ENCODE measurements around the gene POM121C. TPM values are rescaled to one million over a fixed set of nuclear protein-coding genes. Genes with fewer than 3 reads are reported as not detected.
"Not testable (repeated sequence)": the region's sequence is repeated elsewhere in the genome, so short reads cannot be mapped to it uniquely, and the experiment has no call there.

Gene POM121C
- total and polyA plus RNA-seq, 2 donors (not counting 1 experiment from before 2014, with no cell fraction given), result 27.0 to 78.3 TPM

DNA sequence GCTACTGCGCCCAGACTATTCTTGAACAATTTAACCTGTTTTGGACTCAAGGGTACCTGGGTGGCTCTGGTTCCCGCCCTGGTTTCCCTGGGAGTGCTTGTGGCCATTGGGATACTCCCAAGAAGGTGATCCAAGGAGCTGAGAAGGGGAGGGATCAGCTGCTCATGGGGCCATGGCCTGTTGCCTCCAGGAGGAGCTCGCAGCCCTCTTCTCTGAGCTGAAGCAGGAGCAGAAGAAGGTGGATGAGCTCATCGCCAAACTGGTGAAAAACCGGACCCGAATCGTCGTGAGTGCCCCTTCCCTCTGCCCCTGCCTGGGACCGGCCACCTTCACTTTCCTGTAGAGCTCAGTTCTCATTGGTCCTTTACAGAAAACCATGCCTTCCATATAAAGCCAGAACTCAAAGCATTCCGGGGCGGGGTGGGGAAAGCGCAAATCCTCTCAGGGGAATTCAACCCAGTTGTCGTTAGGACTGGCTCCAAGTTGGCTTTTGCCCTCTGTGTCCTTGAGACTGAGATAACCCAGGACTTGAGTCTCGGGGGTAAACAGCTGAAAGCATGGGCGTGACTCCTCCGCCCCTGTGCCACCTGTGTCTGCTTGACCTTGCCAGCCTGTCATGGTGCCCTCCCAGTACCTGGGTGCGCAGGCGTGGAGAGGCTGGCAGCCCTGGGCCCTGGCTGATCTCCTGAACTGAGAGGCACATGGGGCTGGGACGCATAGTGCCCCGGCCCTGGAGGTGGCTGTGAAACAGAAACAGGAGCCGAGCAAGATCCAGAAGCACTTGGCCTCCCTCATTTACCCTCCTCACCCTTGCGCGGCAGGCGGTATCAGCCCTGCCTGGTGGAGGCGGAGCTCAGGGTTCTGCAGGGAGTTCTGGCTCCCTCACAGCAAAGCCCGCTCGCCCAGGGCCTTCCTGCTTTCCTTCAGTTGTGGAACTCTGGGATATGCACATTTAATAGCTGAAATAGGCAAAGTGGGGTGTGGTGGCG lies 82.3 kb downstream of the POM121C start:
- CTCF ChIA-PET; H3K9ac ChIP-seq (ENCODE audit: low read length); H3K9me3 ChIP-seq (ENCODE audit: control extremely low read depth in 1 of 3, control insufficient read depth in 2 of 3, insufficient read depth in 1 of 3, low read length in 2 of 3); ATAC-seq (ENCODE audit: low read depth); H4K20me1 ChIP-seq (ENCODE audit: control insufficient read depth, insufficient read depth, low read length, poor library complexity, severe bottlenecking); H3K4me3 Mint-ChIP-seq; H3K4me1 Mint-ChIP-seq; H3K4me3 ChIP-seq (ENCODE audit: control extremely low read depth in 1 of 5, extremely low read depth in 1 of 5, insufficient read depth in 1 of 5, low read depth in 2 of 5, low read length in 4 of 5); H3K27ac Mint-ChIP-seq; H3K9me3 Mint-ChIP-seq (ENCODE audit: insufficient read depth); H2AFZ ChIP-seq (ENCODE audit: insufficient read depth, low read depth, low read length, poor library complexity, severe bottlenecking); H3K36me3 ChIP-seq (replicated peaks in 1 of 2; ENCODE audit: control extremely low read depth in 1 of 2, control insufficient read depth in 1 of 2, extremely low read depth in 1 of 2, insufficient read depth in 2 of 2, low read length in 1 of 2); H3K4me1 ChIP-seq (ENCODE audit: control insufficient read depth in 2 of 2, insufficient read depth in 2 of 2, low read length in 2 of 2); intact Hi-C loops (cut with micrococcal nuclease); DNase-seq; H3K27me3 ChIP-seq (replicated peaks in 1 of 4; ENCODE audit: control extremely low read depth in 1 of 4, control insufficient read depth in 3 of 4, insufficient read depth in 4 of 4, low read length in 3 of 4); H3K4me2 ChIP-seq (replicated peaks; ENCODE audit: low read depth, low read length, poor library complexity, severe bottlenecking); H3K79me2 ChIP-seq (ENCODE audit: control insufficient read depth, insufficient read depth, low read length); H3K27me3 Mint-ChIP-seq; H3K27ac ChIP-seq (ENCODE audit: low read length in 2 of 2); POLR2A ChIA-PET: not testable (repeated sequence)
- WGBS (ENCODE audit: insufficient coverage), result no CpG with 5 or more reads among the region's 28 CpGs

GRCh38 chr7:75400575-75400974 lies 85.5 kb downstream of the POM121C start:
- H3K27me3 Mint-ChIP-seq, result not testable (repeated sequence)

GRCh38 chr7:75398771-75399700 lies 87.1 kb downstream of the POM121C start:
- ATAC-seq (ENCODE audit: low read depth), result peak; percentile 72

More at GRCh38 chr7:75400575-75400974, 85.5 kb downstream of the POM121C start:
- H3K9me3 ChIP-seq (ENCODE audit: control extremely low read depth in 1 of 3, control insufficient read depth in 2 of 3, insufficient read depth in 1 of 3, low read length in 2 of 3); H3K79me2 ChIP-seq (ENCODE audit: control insufficient read depth, insufficient read depth, low read length); H3K27me3 ChIP-seq (replicated peaks in 1 of 4; ENCODE audit: control extremely low read depth in 1 of 4, control insufficient read depth in 3 of 4, insufficient read depth in 4 of 4, low read length in 3 of 4); H3K9me3 Mint-ChIP-seq (ENCODE audit: insufficient read depth); H3K4me1 ChIP-seq (ENCODE audit: control insufficient read depth in 2 of 2, insufficient read depth in 2 of 2, low read length in 2 of 2); CTCF ChIA-PET; H4K20me1 ChIP-seq (ENCODE audit: control insufficient read depth, insufficient read depth, low read length, poor library complexity, severe bottlenecking); ATAC-seq (ENCODE audit: low read depth); H3K4me1 Mint-ChIP-seq; DNase-seq; H3K36me3 ChIP-seq (replicated peaks in 1 of 2; ENCODE audit: control extremely low read depth in 1 of 2, control insufficient read depth in 1 of 2, extremely low read depth in 1 of 2, insufficient read depth in 2 of 2, low read length in 1 of 2); H3K27ac Mint-ChIP-seq; H3K9ac ChIP-seq (ENCODE audit: low read length); H2AFZ ChIP-seq (ENCODE audit: insufficient read depth, low read depth, low read length, poor library complexity, severe bottlenecking); H3K27ac ChIP-seq (ENCODE audit: low read length in 2 of 2); H3K4me3 Mint-ChIP-seq; H3K4me2 ChIP-seq (replicated peaks; ENCODE audit: low read depth, low read length, poor library complexity, severe bottlenecking); POLR2A ChIA-PET; H3K4me3 ChIP-seq (ENCODE audit: control extremely low read depth in 1 of 5, extremely low read depth in 1 of 5, insufficient read depth in 1 of 5, low read depth in 2 of 5, low read length in 4 of 5); intact Hi-C loops (cut with micrococcal nuclease): not testable (repeated sequence)
- WGBS (ENCODE audit: insufficient coverage), result no CpG with 5 or more reads among the region's 6 CpGs

More at GRCh38 chr7:75398771-75399700, 87.1 kb downstream of the POM121C start:
- H3K4me3 Mint-ChIP-seq; H3K27ac Mint-ChIP-seq; H3K27me3 Mint-ChIP-seq; H3K9me3 ChIP-seq (ENCODE audit: control extremely low read depth in 1 of 3, control insufficient read depth in 2 of 3, insufficient read depth in 1 of 3, low read length in 2 of 3); CTCF ChIA-PET; H3K27ac ChIP-seq (ENCODE audit: low read length in 2 of 2); H2AFZ ChIP-seq (ENCODE audit: insufficient read depth, low read depth, low read length, poor library complexity, severe bottlenecking); H3K4me3 ChIP-seq (ENCODE audit: control extremely low read depth in 1 of 5, extremely low read depth in 1 of 5, insufficient read depth in 1 of 5, low read depth in 2 of 5, low read length in 4 of 5); DNase-seq; H3K4me2 ChIP-seq (replicated peaks; ENCODE audit: low read depth, low read length, poor library complexity, severe bottlenecking); H3K9me3 Mint-ChIP-seq (ENCODE audit: insufficient read depth); H3K79me2 ChIP-seq (ENCODE audit: control insufficient read depth, insufficient read depth, low read length); H3K4me1 Mint-ChIP-seq; POLR2A ChIA-PET; H3K36me3 ChIP-seq (replicated peaks in 1 of 2; ENCODE audit: control extremely low read depth in 1 of 2, control insufficient read depth in 1 of 2, extremely low read depth in 1 of 2, insufficient read depth in 2 of 2, low read length in 1 of 2); H4K20me1 ChIP-seq (ENCODE audit: control insufficient read depth, insufficient read depth, low read length, poor library complexity, severe bottlenecking); H3K4me1 ChIP-seq (ENCODE audit: control insufficient read depth in 2 of 2, insufficient read depth in 2 of 2, low read length in 2 of 2); intact Hi-C loops (cut with micrococcal nuclease); H3K27me3 ChIP-seq (replicated peaks in 1 of 4; ENCODE audit: control extremely low read depth in 1 of 4, control insufficient read depth in 3 of 4, insufficient read depth in 4 of 4, low read length in 3 of 4); H3K9ac ChIP-seq (ENCODE audit: low read length): not testable (repeated sequence)
- WGBS (ENCODE audit: insufficient coverage), result no CpG with 5 or more reads among the region's 34 CpGs
